ENCODE measurements around the gene MEIOSIN.

- TF ChIP-seq EZH2 (IDR thresholded peaks at IDR 0.05) (no peak), POLR2AphosphoS5 (IDR thresholded peaks at IDR 0.05; ENCODE audit: borderline replicate concordance, low read depth, low read length) (no peak), FOXP2 (optimal IDR thresholded peaks at IDR 0.05; ENCODE audit: control extremely low read depth, extremely low read length, insufficient read depth) (no peak)
Observed at GRCh38 chr19:45761714-45762113, 28.5 kb downstream of the MEIOSIN start.
